ENCODE measurements around the gene GNS.
"Not testable (repeated sequence)": the region's sequence is repeated elsewhere in the genome, so short reads cannot be mapped to it uniquely, and the experiment has no call there.

Gene GNS

GRCh38 chr12:64780132-64780530, 20.9 kb upstream of the GNS start:
- DNase-seq (ENCODE audit: low read depth in 2 of 2, low spot score in 1 of 2): no peak

GRCh38 chr12:64779354-64779974, 20.3 kb upstream of the GNS start:
- no peak for DNase-seq (ENCODE audit: low read depth in 2 of 2, low spot score in 1 of 2)

GRCh38 chr12:64775147-64775736, 16.0 kb upstream of the GNS start:
- DNase-seq (ENCODE audit: low read depth in 2 of 2, low spot score in 1 of 2): not testable (repeated sequence)

- no peak for DNase-seq (ENCODE audit: low read depth in 2 of 2, low spot score in 1 of 2)
Observed at GRCh38 chr12:64773386-64773785, 14.2 kb upstream of the GNS start.

- no peak for DNase-seq (ENCODE audit: low read depth in 2 of 2, low spot score in 1 of 2)
Observed at GRCh38 chr12:64767495-64767894, 8.3 kb upstream of the GNS start.

GRCh38 chr12:64760808-64761573, 1.8 kb upstream of the GNS start:
- no peak for DNase-seq (ENCODE audit: low read depth in 2 of 2, low spot score in 1 of 2)

- DNase-seq (ENCODE audit: low read depth in 2 of 2, low spot score in 1 of 2): no peak
Observed at GRCh38 chr12:64757771-64758170, 1.4 kb downstream of the GNS start.

GRCh38 chr12:64756376-64756775, 2.8 kb downstream of the GNS start:
- DNase-seq (ENCODE audit: low read depth in 2 of 2, low spot score in 1 of 2): no peak

- DNase-seq (ENCODE audit: low read depth in 2 of 2, low spot score in 1 of 2): no peak
Observed at GRCh38 chr12:64753427-64753826, 5.8 kb downstream of the GNS start.

GRCh38 chr12:64752833-64753238, 6.4 kb downstream of the GNS start:
- no peak for DNase-seq (ENCODE audit: low read depth in 2 of 2, low spot score in 1 of 2)

GRCh38 chr12:64752032-64752431, 7.2 kb downstream of the GNS start:
- DNase-seq (ENCODE audit: low read depth in 2 of 2, low spot score in 1 of 2): no peak

- no peak for DNase-seq (ENCODE audit: low read depth in 2 of 2, low spot score in 1 of 2)
Observed at GRCh38 chr12:64749461-64750200, 9.6 kb downstream of the GNS start.

GRCh38 chr12:64747695-64748094, 11.5 kb downstream of the GNS start:
- DNase-seq (ENCODE audit: low read depth in 2 of 2, low spot score in 1 of 2): no peak

GRCh38 chr12:64746663-64747062, 12.5 kb downstream of the GNS start:
- no peak for DNase-seq (ENCODE audit: low read depth in 2 of 2, low spot score in 1 of 2)

- no peak for DNase-seq (ENCODE audit: low read depth in 2 of 2, low spot score in 1 of 2)
Observed at GRCh38 chr12:64745980-64746379, 13.2 kb downstream of the GNS start.

- DNase-seq (ENCODE audit: low read depth in 2 of 2, low spot score in 1 of 2): no peak
Observed at GRCh38 chr12:64745259-64745807, 13.9 kb downstream of the GNS start.

- DNase-seq (ENCODE audit: low read depth in 2 of 2, low spot score in 1 of 2): no peak
Observed at GRCh38 chr12:64744422-64745258, 14.6 kb downstream of the GNS start.

- no peak for DNase-seq (ENCODE audit: low read depth in 2 of 2, low spot score in 1 of 2)
Observed at GRCh38 chr12:64743206-64743605, 16.0 kb downstream of the GNS start.

GRCh38 chr12:64742416-64742815, 16.8 kb downstream of the GNS start:
- DNase-seq (ENCODE audit: low read depth in 2 of 2, low spot score in 1 of 2): no peak

- no peak for DNase-seq (ENCODE audit: low read depth in 2 of 2, low spot score in 1 of 2)
Observed at GRCh38 chr12:64740646-64741045, 18.6 kb downstream of the GNS start.

- DNase-seq (ENCODE audit: low read depth in 2 of 2, low spot score in 1 of 2): no peak
Observed at GRCh38 chr12:64739778-64740177, 19.4 kb downstream of the GNS start.
